GM23338 (cell line): ENCODE measurements around the gene HOATZ. TPM values are rescaled to one million over a fixed set of nuclear protein-coding genes. Genes with fewer than 3 reads are reported as not detected.

ENCODE experiments used
- ATAC-seq: fragments of 200-7000 bp; cut with Tn5 transposase; 3 replicates; pipeline ENCODE4 v1.9.1; 2020
- DNase-seq: peaks from one replicate; pipeline ENCODE4 v3.0.0-alpha.2; 2015; ENCODE audit warnings: low spot score
- H2AFZ ChIP-seq: fragments of 200-600 bp; sonication (generic); 2 replicates; pipeline ENCODE4 v1.8.0; 2016; ENCODE audit warnings: antibody characterized with exemption, mild to moderate bottlenecking, moderate library complexity
- H3F3A ChIP-seq: fragments of 200-600 bp; sonication (generic); replicated peaks from 2 replicates; pipeline ENCODE4 v1.8.0; 2017; ENCODE audit warnings: antibody characterized with exemption, mixed run types, low read depth
- H3K27ac ChIP-seq: fragments of 200-600 bp; sonication (generic); 2 replicates; pipeline ENCODE4 v1.6.1; 2016; ENCODE audit warnings: low read depth
- H3K27me3 ChIP-seq: fragments of 200-600 bp; sonication (generic); 2 replicates; pipeline ENCODE4 v1.8.0; 2016; ENCODE audit warnings: mild to moderate bottlenecking, mixed run types, moderate library complexity; ENCODE audit not compliant: insufficient read depth
- H3K36me3 ChIP-seq: fragments of 200-600 bp; sonication (generic); 2 replicates; pipeline ENCODE4 v1.8.0; 2016; ENCODE audit warnings: mild to moderate bottlenecking; ENCODE audit not compliant: insufficient read depth
- H3K4me1 ChIP-seq: fragments of 200-600 bp; sonication (generic); 2 replicates; pipeline ENCODE4 v1.8.0; 2016; ENCODE audit warnings: mild to moderate bottlenecking, moderate library complexity; ENCODE audit not compliant: insufficient read depth
- H3K4me2 ChIP-seq: fragments of 200-600 bp; sonication (generic); 2 replicates; pipeline ENCODE4 v1.7.1; 2017; ENCODE audit warnings: mixed run types
- H3K4me3 ChIP-seq: fragments of 200-600 bp; sonication (generic); 2 replicates; pipeline ENCODE4 v1.6.1; 2016; ENCODE audit warnings: mixed run types
- H3K79me2 ChIP-seq: fragments of 200-600 bp; sonication (generic); replicated peaks from 2 replicates; pipeline ENCODE4 v1.8.0; 2017; ENCODE audit warnings: mild to moderate bottlenecking; ENCODE audit not compliant: insufficient read depth
- H3K9me2 ChIP-seq: fragments of 200-600 bp; sonication (generic); 2 replicates; pipeline ENCODE4 v1.8.0; 2017; ENCODE audit not compliant: insufficient read depth
- H4K20me1 ChIP-seq: fragments of 200-600 bp; sonication (generic); replicated peaks from 2 replicates; pipeline ENCODE4 v1.8.0; 2017; ENCODE audit warnings: mild to moderate bottlenecking; ENCODE audit not compliant: insufficient read depth
- H3K27ac Mint-ChIP-seq: 2 replicates; pipeline ENCODE4 v1.8.0; 2020; ENCODE audit warnings: inconsistent platforms, mild to moderate bottlenecking, moderate library complexity, mixed read lengths
- H3K27me3 Mint-ChIP-seq: 3 replicates; pipeline ENCODE4 v1.8.0; 2022; ENCODE audit warnings: low read depth, mild to moderate bottlenecking, moderate library complexity, mixed read lengths, inconsistent platforms; ENCODE audit not compliant: insufficient read depth, poor library complexity
- H3K36me3 Mint-ChIP-seq: 3 replicates; pipeline ENCODE4 v1.8.0; 2021; ENCODE audit warnings: low read depth, mild to moderate bottlenecking, inconsistent platforms, moderate library complexity, mixed read lengths
- H3K4me1 Mint-ChIP-seq: 3 replicates; pipeline ENCODE4 v1.8.0; 2020; ENCODE audit warnings: mild to moderate bottlenecking, inconsistent platforms, mixed read lengths
- H3K4me3 Mint-ChIP-seq: 3 replicates; pipeline ENCODE4 v1.8.0; 2021; ENCODE audit warnings: moderate library complexity, mild to moderate bottlenecking, inconsistent platforms, mixed read lengths
- H3K9me3 Mint-ChIP-seq: 3 replicates; pipeline ENCODE4 v1.8.0; 2020; ENCODE audit warnings: moderate library complexity, mild to moderate bottlenecking, inconsistent platforms, mixed read lengths
- CREB1 ChIP-seq: fragments of 250-450 bp; sonication (Bioruptor Pico); IDR thresholded peaks from 2 replicates; pipeline ENCODE4 v1.5.0; 2020; ENCODE audit warnings: low read depth, mild to moderate bottlenecking, moderate library complexity
- CTCF ChIP-seq, 2 experiments: fragments of 200-600 bp in 1 of 2; sonication (generic) in 1 of 2; conservative IDR thresholded peaks; 2 replicates each; pipeline versions ENCODE4 v1.5.1 to v1.6.1; 2016 to 2017; ENCODE audit warnings: antibody characterized with exemption in 2 of 2, low read depth in 2 of 2, mild to moderate bottlenecking in 2 of 2, moderate library complexity in 1 of 2
- ETS1 ChIP-seq: IDR thresholded peaks from 2 replicates; pipeline ENCODE4 v1.6.1; 2016; ENCODE audit warnings: antibody characterized with exemption
- EZH2 ChIP-seq: fragments of 200-600 bp; sonication (generic); IDR thresholded peaks from one replicate; pipeline ENCODE4 v1.8.0; 2017; ENCODE audit warnings: antibody characterized with exemption, mild to moderate bottlenecking, low read depth; ENCODE audit not compliant: unreplicated experiment
- EZH2phosphoT487 ChIP-seq: fragments of 200-600 bp; sonication (generic); IDR thresholded peaks from one replicate; pipeline ENCODE4 v1.8.1; 2018; ENCODE audit warnings: antibody characterized with exemption; ENCODE audit not compliant: unreplicated experiment
- JUNB ChIP-seq: IDR thresholded peaks from one replicate; pipeline ENCODE4 v1.6.1; 2016; ENCODE audit warnings: antibody characterized with exemption; ENCODE audit not compliant: unreplicated experiment
- NANOG ChIP-seq: IDR thresholded peaks from 2 replicates; pipeline ENCODE4 v1.6.1; 2016; ENCODE audit warnings: antibody characterized with exemption, borderline replicate concordance
- POLR2AphosphoS5 ChIP-seq: IDR thresholded peaks from 2 replicates; pipeline ENCODE4 v1.6.1; 2016; ENCODE audit warnings: antibody characterized with exemption, low read depth
- REST ChIP-seq: IDR thresholded peaks from one replicate; pipeline ENCODE4 v1.6.1; 2018; ENCODE audit warnings: antibody characterized with exemption; ENCODE audit not compliant: unreplicated experiment
- STAT1 ChIP-seq: IDR thresholded peaks from one replicate; pipeline ENCODE4 v1.6.1; 2016; ENCODE audit warnings: antibody characterized with exemption; ENCODE audit not compliant: unreplicated experiment
- ZNF114 ChIP-seq: fragments of 250-450 bp; sonication (Bioruptor Pico); IDR thresholded peaks from 2 replicates; pipeline ENCODE4 v1.5.0; 2020; ENCODE audit warnings: mild to moderate bottlenecking, moderate library complexity
- ZNF331 ChIP-seq: fragments of 250-450 bp; sonication (Bioruptor Pico); IDR thresholded peaks from 2 replicates; pipeline ENCODE4 v1.5.0; 2020; ENCODE audit warnings: low read depth, mild to moderate bottlenecking, moderate library complexity
- ZNF462 ChIP-seq: fragments of 250-450 bp; sonication (Bioruptor Pico); IDR thresholded peaks from 2 replicates; pipeline ENCODE4 v1.5.0; 2020; ENCODE audit warnings: mild to moderate bottlenecking, moderate library complexity
- polyA plus RNA-seq: library from polyadenylated mRNA; unstranded; fragments of >200 nt; fragmentation: Nextera tagmentation; extraction: Ambion mirVana; gene quantifications from 2 replicates; pipeline ENCODE4 v1.2.1, GENCODE V29; 2016
- total RNA-seq: library from RNA; depleted of rRNA; stranded (reverse); fragments of >200 nt; shearing (Covaris generic); gene quantifications from 2 replicates; pipeline ENCODE4 v1.2.3, GENCODE V29; 2014

Gene HOATZ
- total and polyA plus RNA-seq, 2 experiments from 2014 or later, result not detected

GRCh38 chr11:111540114-111540936, 25.7 kb downstream of the HOATZ start, which contains the start of gene LAYN:
LAYN (plus strand) TSS chr11:111540720; CDS start chr11:111540844, 124 bp downstream.
- peaks cover 59% of the 10 kb centered on the region for H3K27me3 ChIP-seq
- H2AFZ ChIP-seq, result peak within 1 kb of the TSS; percentile 100
- H3K36me3 Mint-ChIP-seq, result no peaks in the 10 kb centered on the region; the same call in 1 of the 3 replicates
- peaks cover 20% of the 10 kb centered on the region for H3K4me1 ChIP-seq
- peak within 1 kb of the TSS; percentile 77 for H3K4me3 Mint-ChIP-seq
- H4K20me1 ChIP-seq, result no peaks in the 10 kb centered on the region
- peak within 1 kb of the TSS; percentile 95 for H3K4me2 ChIP-seq
- ATAC-seq, result peak; percentile 71
- no peaks in the 10 kb centered on the region; the same call in 1 of the 2 replicates for H3K9me2 ChIP-seq
- H3K4me1 Mint-ChIP-seq, result peaks cover 25% of the 10 kb centered on the region; the same call in 2 of the 3 replicates
- no peak within 1 kb of the TSS for H3K27ac ChIP-seq
- no peak for TF ChIP-seq ZNF331 (CRISPR knock-in tag)
- TF ChIP-seq STAT1, result no peak
- TF ChIP-seq CTCF (conservative IDR thresholded peaks at IDR 0.05; ENCODE audit: low read depth in 2 of 2), result no peak
- no peak for TF ChIP-seq ZNF114
- TF ChIP-seq REST, result no peak
- TF ChIP-seq EZH2, result peak; percentile 65
- no peak for TF ChIP-seq NANOG
- TF ChIP-seq JUNB, result no peak
- peak; percentile 63 for TF ChIP-seq CREB1
- TF ChIP-seq POLR2AphosphoS5, result peak; percentile 66
- TF ChIP-seq EZH2phosphoT487, result no peak
- TF ChIP-seq ETS1, result no peak
- TF ChIP-seq ZNF462 (CRISPR knock-in tag), result no peak
- H3K27me3 Mint-ChIP-seq, result peaks cover 50% of the 10 kb centered on the region
- no peaks in the 10 kb centered on the region for H3K36me3 ChIP-seq
- H3K27ac Mint-ChIP-seq, result no peak within 1 kb of the TSS
- no peaks in the 10 kb centered on the region; the same call in 2 of the 3 replicates for H3K9me3 Mint-ChIP-seq
- peak within 1 kb of the TSS; percentile 89 for H3K4me3 ChIP-seq
- no peaks in the 10 kb centered on the region for H3K79me2 ChIP-seq
- peak; percentile 81 for DNase-seq
- no peaks in the 10 kb centered on the region for H3F3A ChIP-seq
